HCT116 (cell line): ENCODE data around the gene SLC7A11.

ENCODE experiments used
- CTCF ChIP-seq, 3 experiments: fragments of 200-600 bp in 1 of 3; sonication (generic) in 1 of 3; IDR thresholded peaks in 2 of 3; conservative IDR thresholded peaks in 1 of 3; 2 replicates each; pipeline ENCODE4 v1.5.1; 2012 to 2017; ENCODE audit warnings: low read depth in 2 of 3, low read length in 2 of 3, antibody characterized with exemption in 1 of 3, borderline replicate concordance in 1 of 3, control low read depth in 1 of 3, mild to moderate bottlenecking in 1 of 3, mixed read lengths in 1 of 3, mixed run types in 1 of 3, moderate library complexity in 1 of 3; ENCODE audit not compliant: insufficient read depth in 1 of 3
- EGR1 ChIP-seq: IDR thresholded peaks from 2 replicates; pipeline ENCODE4 v1.6.1; 2012; ENCODE audit warnings: low read depth
- EZH2 ChIP-seq: fragments of 200-600 bp; sonication (generic); IDR thresholded peaks from 2 replicates; pipeline ENCODE4 v1.6.1; 2017; ENCODE audit warnings: antibody characterized with exemption, mixed run types
- EZH2phosphoT487 ChIP-seq: fragments of 200-600 bp; IDR thresholded peaks from 2 replicates; pipeline ENCODE4 v1.6.1; 2018; ENCODE audit warnings: antibody characterized with exemption, borderline replicate concordance
- FOSL1 ChIP-seq: IDR thresholded peaks from 2 replicates; pipeline ENCODE4 v1.6.1; 2012; ENCODE audit warnings: low read depth
- POLR2A ChIP-seq: IDR thresholded peaks from 2 replicates; pipeline ENCODE4 v1.7.0; 2011; ENCODE audit warnings: borderline replicate concordance; ENCODE audit not compliant: insufficient read depth, insufficient read length; ENCODE audit errors: extremely low read depth
- POLR2AphosphoS5 ChIP-seq: IDR thresholded peaks from 2 replicates; pipeline ENCODE4 v1.6.1; 2011; ENCODE audit warnings: mild to moderate bottlenecking, low read depth, low read length, moderate library complexity
- RAD21 ChIP-seq: IDR thresholded peaks from 2 replicates; pipeline ENCODE4 v1.6.1; 2012; ENCODE audit warnings: low read depth, mild to moderate bottlenecking
- SIN3A ChIP-seq: IDR thresholded peaks from 2 replicates; pipeline ENCODE4 v1.6.1; 2012; ENCODE audit warnings: low read depth
- SP1 ChIP-seq: IDR thresholded peaks from 2 replicates; pipeline ENCODE4 v1.6.1; 2012; ENCODE audit warnings: low read depth
- TF ChIP-seq, protein P1 (sequence below): IDR thresholded peaks from 2 replicates; pipeline ENCODE4 v1.6.1; 2012

- TF ChIP-seq EZH2 (no peak), CTCF (IDR thresholded peaks at IDR 0.05 in 2 of 3, conservative IDR thresholded peaks at IDR 0.05 in 1 of 3; ENCODE audit: borderline replicate concordance in 1 of 3, insufficient read depth in 1 of 3, low read depth in 2 of 3, low read length in 2 of 3) (no peak), POLR2AphosphoS5 (no peak), POLR2A (no peak), RAD21 (no peak), SIN3A (no peak), SP1 (no peak), FOSL1 (no peak), EZH2phosphoT487 (no peak), EGR1 (no peak)
- TF ChIP-seq, protein P1, sequence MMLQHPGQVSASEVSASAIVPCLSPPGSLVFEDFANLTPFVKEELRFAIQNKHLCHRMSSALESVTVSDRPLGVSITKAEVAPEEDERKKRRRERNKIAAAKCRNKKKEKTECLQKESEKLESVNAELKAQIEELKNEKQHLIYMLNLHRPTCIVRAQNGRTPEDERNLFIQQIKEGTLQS = no peak
These were observed 80.8 kb downstream of the SLC7A11 start for GRCh38 chr4:138161351-138161750.
